ENCODE measurements around the gene SPATA17. TPM values are rescaled to one million over a fixed set of nuclear protein-coding genes. Genes with fewer than 3 reads are reported as not detected.

SPATA17 gene
- total and polyA plus RNA-seq, 2 of the 8 experiments (the other 6 are each of a cell fraction or from before 2014, with no cell fraction given) = 0.17 to 0.48 TPM

DNA sequence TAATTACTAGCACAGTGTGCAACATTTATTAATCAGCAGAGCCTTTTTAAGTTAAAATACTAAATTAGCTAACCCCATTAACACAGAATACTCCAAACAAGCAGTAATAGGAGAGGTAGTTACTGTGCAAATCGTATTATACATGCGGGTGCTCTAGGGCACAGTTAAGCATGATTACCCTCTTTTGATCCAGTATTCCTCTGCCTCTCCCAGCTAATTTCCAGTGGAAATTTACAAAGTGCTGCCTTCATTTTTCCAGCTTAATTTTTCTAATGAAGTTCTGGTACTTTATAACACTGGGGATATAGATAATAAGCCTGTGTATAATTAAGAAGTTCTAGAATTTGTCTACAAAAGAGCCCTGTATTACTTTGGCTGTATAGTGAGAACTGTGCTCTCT is 159.9 kb downstream of the SPATA17 start:
- Histone ChIP-seq H3K79me2 (ENCODE audit: control insufficient read depth in 1 of 2, insufficient read depth in 2 of 2, low read length in 2 of 2) (no peaks in the 10 kb centered on the region), H3K27ac (ENCODE audit: low read depth, low read length) (no peak overlapping the region), H3K27me3 (replicated peaks in 1 of 4; ENCODE audit: control insufficient read depth in 3 of 4, extremely low read depth in 1 of 4, insufficient read depth in 3 of 4, low read length in 3 of 4) (no peaks in the 10 kb centered on the region), H2BK120ac (replicated peaks; ENCODE audit: low read depth, low read length) (no peak overlapping the region), H2AK5ac (ENCODE audit: low read depth, low read length) (no peak overlapping the region), H4K91ac (replicated peaks; ENCODE audit: insufficient read length, low read length) (no peak overlapping the region), H3K18ac (ENCODE audit: extremely low read depth, low read length) (no peak overlapping the region), H3K56ac (replicated peaks; ENCODE audit: insufficient read length, low read depth, low read length) (no peak overlapping the region), H2BK12ac (ENCODE audit: low read depth, low read length) (no peak overlapping the region), H2BK5ac (ENCODE audit: low read depth, low read length) (no peak overlapping the region), H4K8ac (ENCODE audit: extremely low read depth, insufficient read depth, low read length) (no peak overlapping the region), H3K4me3 (ENCODE audit: extremely low read depth in 1 of 4, insufficient read depth in 2 of 4, low read depth in 3 of 4, low read length in 4 of 4) (no peak overlapping the region), H4K5ac (ENCODE audit: insufficient read length, low read depth, low read length) (no peak overlapping the region), H3K4ac (replicated peaks; ENCODE audit: insufficient read length, low read depth, low read length) (no peak overlapping the region), H3K4me1 (replicated peaks in 1 of 4; ENCODE audit: control insufficient read depth in 3 of 4, insufficient read depth in 4 of 4, low read length in 3 of 4) (no peaks in the 10 kb centered on the region), H3K9me3 (ENCODE audit: insufficient read depth in 2 of 2, low read depth in 1 of 2, low read length in 1 of 2) (no peaks in the 10 kb centered on the region), H3K79me1 (ENCODE audit: low read depth, low read length) (no peaks in the 10 kb centered on the region), H2AFZ (ENCODE audit: low read length) (no peak overlapping the region), H3K14ac (ENCODE audit: insufficient read length) (no peak overlapping the region), H3K36me3 (ENCODE audit: control insufficient read depth in 2 of 4, insufficient read depth in 4 of 4, low read length in 3 of 4) (no peaks in the 10 kb centered on the region), H3K4me2 (ENCODE audit: insufficient read depth in 1 of 2, low read depth in 2 of 2, low read length in 2 of 2) (no peak overlapping the region), H2BK20ac (ENCODE audit: low read length) (no peak overlapping the region), H4K20me1 (replicated peaks in 1 of 2; ENCODE audit: control insufficient read depth in 1 of 2, insufficient read depth in 2 of 2, low read length in 2 of 2) (no peaks in the 10 kb centered on the region), H2BK15ac (ENCODE audit: low read length) (no peak overlapping the region), H3K23ac (ENCODE audit: insufficient read length) (no peak overlapping the region), H3K9ac (replicated peaks in 1 of 4; ENCODE audit: extremely low read depth in 1 of 4, low read depth in 3 of 4, low read length in 3 of 4) (no peak overlapping the region), H3K23me2 (ENCODE audit: low read depth, low read length) (no peaks in the 10 kb centered on the region)
- DNase-seq (ENCODE audit: low read depth in 1 of 2, low spot score in 2 of 2) = no peak
- no peak for FAIRE-seq
- POLR2A ChIA-PET (ENCODE audit: partially characterized antibody) = no interaction called here
- 94% methylated on average over 2 of the region's 2 CpGs; no CpG with 5 or more reads in 1 of the 2 experiments for WGBS, 2 experiments (ENCODE audit: extremely low coverage in 1 of 2, insufficient coverage in 1 of 2, insufficient read length in 1 of 2, insufficient replicate concordance in 2 of 2, low coverage in 1 of 2, low lambda C conversion rate in 2 of 2, missing lambda C conversion rate in 1 of 2)
- CTCF ChIA-PET (ENCODE audit: partially characterized antibody) = interaction anchor here (0.6 to 1.0 kb wide), 4 partner anchors 11 to 1018 kb away, joined by 3 read pairs; no protein-coding TSS in a partner anchor
- no peak for TF ChIP-seq FOSL1 (IDR thresholded peaks at IDR 0.05; ENCODE audit: insufficient read depth, low read depth, low read length)
- no peak for TF ChIP-seq TAF1 (IDR thresholded peaks at IDR 0.05; ENCODE audit: low read depth, low read length)
- no peak for TF ChIP-seq JUN (IDR thresholded peaks at IDR 0.05; ENCODE audit: low read depth, low read length)
- no peak for TF ChIP-seq SP2 (IDR thresholded peaks at IDR 0.05; ENCODE audit: low read length)
- no peak for TF ChIP-seq SP1 (IDR thresholded peaks at IDR 0.05; ENCODE audit: low read depth, low read length)
- TF ChIP-seq NANOG (IDR thresholded peaks at IDR 0.05; ENCODE audit: insufficient read depth, low read depth, low read length, poor library complexity, severe bottlenecking) = no peak
- TF ChIP-seq SIRT6 (IDR thresholded peaks at IDR 0.05; ENCODE audit: low read length) = no peak

Measured in H1 (cell line).